Neutrophil (primary cell): ENCODE results near the gene PLXND1.
"Not testable (repeated sequence)": the region's sequence is repeated elsewhere in the genome, so short reads cannot be mapped to it uniquely, and the experiment has no call there.

ENCODE experiments used
- H3K27ac ChIP-seq: fragments of 200-600 bp; sonication (generic); 2 replicates; pipeline ENCODE4 v1.5.1; 2016; ENCODE audit warnings: mild to moderate bottlenecking, moderate library complexity
- H3K27me3 ChIP-seq: fragments of 200-600 bp; sonication (generic); 2 replicates; pipeline ENCODE4 v1.6.0; 2016; ENCODE audit warnings: mild to moderate bottlenecking
- H3K36me3 ChIP-seq: fragments of 200-600 bp; sonication (generic); 2 replicates; pipeline ENCODE4 v1.5.1; 2017
- H3K4me1 ChIP-seq, 2 experiments: fragments of 200-600 bp in 1 of 2; sonication (generic) in 1 of 2; 1 replicate in 1 of 2; 2 replicates in 1 of 2; pipeline versions ENCODE4 v1.5.1 to v1.6.1; 2013 to 2016; ENCODE audit warnings: low read depth in 1 of 2, low read length in 1 of 2, mild to moderate bottlenecking in 1 of 2, moderate library complexity in 1 of 2; ENCODE audit not compliant: control insufficient read depth in 1 of 2, insufficient read depth in 1 of 2
- H3K4me3 ChIP-seq, 2 experiments: fragments of 200-600 bp in 1 of 2; sonication (generic) in 1 of 2; 1 replicate in 1 of 2; 2 replicates in 1 of 2; pipeline ENCODE4 v1.5.1; 2013 to 2016; ENCODE audit warnings: low read depth in 1 of 2, low read length in 1 of 2, mild to moderate bottlenecking in 1 of 2, moderate library complexity in 1 of 2
- H3K9me3 ChIP-seq: fragments of 200-600 bp; sonication (generic); 2 replicates; pipeline ENCODE4 v1.5.1; 2016
- CTCF ChIP-seq: fragments of 200-600 bp; sonication (generic); IDR thresholded peaks from 2 replicates; pipeline ENCODE4 v1.5.1; 2016; ENCODE audit warnings: antibody characterized with exemption

The PLXND1 gene

GRCh38 chr3:129517516-129517915 lies 89.0 kb downstream of the PLXND1 start:
- Histone ChIP-seq H3K4me3 (no peak overlapping the region), H3K27me3 (no peaks in the 10 kb centered on the region), H3K27ac (no peak overlapping the region), H3K4me1 (no peaks in the 10 kb centered on the region), H3K36me3 (peaks cover 56% of the 10 kb centered on the region), H3K9me3 (no peaks in the 10 kb centered on the region)
- TF ChIP-seq CTCF: no peak

GRCh38 chr3:129515821-129516432 lies 90.5 kb downstream of the PLXND1 start:
- H3K4me3 ChIP-seq, H3K4me1 ChIP-seq, H3K9me3 ChIP-seq, H3K27ac ChIP-seq, H3K27me3 ChIP-seq: not testable (repeated sequence)
- H3K36me3 ChIP-seq: peaks cover 69% of the 10 kb centered on the region

- H3K27ac ChIP-seq, H3K4me3 ChIP-seq, H3K27me3 ChIP-seq, H3K4me1 ChIP-seq, H3K9me3 ChIP-seq: not testable (repeated sequence)
- H3K36me3 ChIP-seq: peaks cover 74% of the 10 kb centered on the region
Observed at GRCh38 chr3:129515108-129515820, 91.2 kb downstream of the PLXND1 start.

- Histone ChIP-seq H3K9me3 (no peaks in the 10 kb centered on the region), H3K27ac (no peak overlapping the region), H3K4me1 (no peaks in the 10 kb centered on the region), H3K4me3 (no peak overlapping the region), H3K27me3 (no peaks in the 10 kb centered on the region), H3K36me3 (peaks cover 72% of the 10 kb centered on the region)
- TF ChIP-seq CTCF: no peak
Observed at GRCh38 chr3:129514563-129514962, 91.9 kb downstream of the PLXND1 start.

- Histone ChIP-seq H3K36me3 (peaks cover 72% of the 10 kb centered on the region), H3K4me1 (no peaks in the 10 kb centered on the region), H3K27me3 (no peaks in the 10 kb centered on the region), H3K27ac (no peak overlapping the region), H3K9me3 (no peaks in the 10 kb centered on the region), H3K4me3 (no peak overlapping the region)
- no peak for TF ChIP-seq CTCF
Observed at GRCh38 chr3:129514110-129514509, 92.4 kb downstream of the PLXND1 start.

GRCh38 chr3:129513705-129514104 lies 92.8 kb downstream of the PLXND1 start:
- H3K36me3 ChIP-seq: peaks cover 72% of the 10 kb centered on the region
- H3K9me3 ChIP-seq: no peaks in the 10 kb centered on the region
- no peak overlapping the region for H3K27ac ChIP-seq
- no peaks in the 10 kb centered on the region for H3K4me1 ChIP-seq
- H3K4me3 ChIP-seq: no peak overlapping the region
- no peak for TF ChIP-seq CTCF
- no peaks in the 10 kb centered on the region for H3K27me3 ChIP-seq
